GM12878 (cell line): ENCODE results near the gene ANKRD34A. TPM values are rescaled to one million over a fixed set of nuclear protein-coding genes. Genes with fewer than 3 reads are reported as not detected.

Experiments
- BCL3 ChIP-seq: IDR thresholded peaks from 2 replicates; pipeline ENCODE4 v1.6.1; 2011; ENCODE audit warnings: borderline replicate concordance, low read depth, mild to moderate bottlenecking, moderate library complexity, low read length; ENCODE audit not compliant: insufficient read depth, poor library complexity, severe bottlenecking
- CHD4 ChIP-seq: fragments of 200-600 bp; sonication (generic); IDR thresholded peaks from 2 replicates; pipeline ENCODE4 v1.6.1; 2016; ENCODE audit warnings: mild to moderate bottlenecking
- CREB1 ChIP-seq: IDR thresholded peaks from 2 replicates; pipeline ENCODE4 v1.6.1; 2012; ENCODE audit warnings: low read depth, mild to moderate bottlenecking, inconsistent platforms
- E2F4 ChIP-seq: IDR thresholded peaks from 2 replicates; pipeline ENCODE4 v1.6.1; 2012; ENCODE audit warnings: low read depth, low read length, improper control_type of control experiment
- EED ChIP-seq: sonication (generic); IDR thresholded peaks from 2 replicates; pipeline ENCODE4 v1.6.1; 2016; ENCODE audit warnings: antibody characterized with exemption, low read depth
- EP300 ChIP-seq, 2 experiments: fragments of 150-350 bp in 1 of 2; IDR thresholded peaks; 2 replicates each; pipeline ENCODE4 v1.6.1; 2011 to 2012; ENCODE audit warnings: low read depth in 2 of 2, low read length in 2 of 2, borderline replicate concordance in 1 of 2, improper control_type of control experiment in 1 of 2, inconsistent platforms in 1 of 2; ENCODE audit not compliant: control insufficient read depth in 1 of 2
- HCFC1 ChIP-seq: fragments of 150-350 bp; IDR thresholded peaks from 2 replicates; pipeline ENCODE4 v1.6.1; 2014; ENCODE audit warnings: low read length
- IKZF1 ChIP-seq: fragments of 450-650 bp; conservative IDR thresholded peaks from 2 replicates; pipeline ENCODE4 v1.6.1; 2017; ENCODE audit warnings: antibody characterized with exemption, mild to moderate bottlenecking
- IKZF2 ChIP-seq, 2 experiments: fragments of 450-650 bp; IDR thresholded peaks; 2 replicates each; pipeline ENCODE4 v1.6.1; 2017; ENCODE audit warnings: mild to moderate bottlenecking in 2 of 2, moderate library complexity in 2 of 2
- MEF2B ChIP-seq: fragments of 450-650 bp; IDR thresholded peaks from 2 replicates; pipeline ENCODE4 v1.6.1; 2018; ENCODE audit warnings: mild to moderate bottlenecking, moderate library complexity; ENCODE audit not compliant: partially characterized antibody, poor library complexity, severe bottlenecking
- MTA2 ChIP-seq: fragments of 450-650 bp; IDR thresholded peaks from 2 replicates; pipeline ENCODE4 v1.6.1; 2016; ENCODE audit warnings: low read depth, mild to moderate bottlenecking, moderate library complexity
- NBN ChIP-seq: fragments of 450-650 bp; IDR thresholded peaks from 2 replicates; pipeline ENCODE4 v1.6.1; 2016
- NFYB ChIP-seq: IDR thresholded peaks from 2 replicates; pipeline ENCODE4 v1.6.1; 2011; ENCODE audit warnings: low read depth, mild to moderate bottlenecking, low read length, improper control_type of control experiment, moderate library complexity; ENCODE audit not compliant: insufficient read depth
- PKNOX1 ChIP-seq: fragments of 450-650 bp; IDR thresholded peaks from 2 replicates; pipeline ENCODE4 v1.6.1; 2016; ENCODE audit warnings: mild to moderate bottlenecking
- SPI1 ChIP-seq: IDR thresholded peaks from 2 replicates; pipeline ENCODE4 v1.6.1; 2011; ENCODE audit warnings: low read depth, mild to moderate bottlenecking, low read length, moderate library complexity, borderline replicate concordance; ENCODE audit not compliant: insufficient read depth
- SUZ12 ChIP-seq: fragments of 200-600 bp; sonication (generic); IDR thresholded peaks from one replicate; pipeline ENCODE4 v1.6.1; 2018; ENCODE audit warnings: antibody characterized with exemption, mild to moderate bottlenecking; ENCODE audit not compliant: unreplicated experiment
- TAF1 ChIP-seq: IDR thresholded peaks from 2 replicates; pipeline ENCODE4 v1.6.1; 2011; ENCODE audit warnings: mild to moderate bottlenecking, low read depth, low read length, borderline replicate concordance
- TBL1XR1 ChIP-seq: IDR thresholded peaks from 2 replicates; pipeline ENCODE4 v1.6.1; 2012; ENCODE audit warnings: low read depth, low read length, improper control_type of control experiment
- ZNF217 ChIP-seq: fragments of 450-650 bp; IDR thresholded peaks from 2 replicates; pipeline ENCODE4 v1.6.1; 2017; ENCODE audit warnings: antibody characterized with exemption, mild to moderate bottlenecking
- ZNF384 ChIP-seq: IDR thresholded peaks from 2 replicates; pipeline ENCODE4 v1.6.1; 2012; ENCODE audit warnings: low read depth, mild to moderate bottlenecking, low read length, improper control_type of control experiment, borderline replicate concordance
- ZNF592 ChIP-seq: fragments of 450-650 bp; IDR thresholded peaks from 2 replicates; pipeline ENCODE4 v1.6.1; 2017; ENCODE audit warnings: mild to moderate bottlenecking, moderate library complexity
- ZNF622 ChIP-seq: fragments of 450-650 bp; IDR thresholded peaks from 2 replicates; pipeline ENCODE4 v1.6.1; 2017; ENCODE audit warnings: mild to moderate bottlenecking, inconsistent platforms
- polyA plus RNA-seq, 11 experiments: library from polyadenylated mRNA; depleted of rRNA in 4 of 11; unstranded in 6 of 11; stranded (reverse) in 5 of 11; fragments of >200 nt; fragmentation: Nextera tagmentation in 4 of 11; fragmentation: Illumina TruSeq in 1 of 11; extraction: Ambion mirVana in 4 of 11; extraction: Trizol in 1 of 11; gene quantifications; 1 replicate in 1 of 11; 2 replicates in 10 of 11; pipeline versions ENCODE4 v1.2.1 to v1.2.3, GENCODE V29; 2011 to 2016; ENCODE audit warnings: inconsistent platforms in 2 of 11, missing spikeins in 2 of 11, low read depth in 1 of 11
- total RNA-seq, 4 experiments: library from RNA; depleted of rRNA in 3 of 4; stranded (reverse); fragments of >200 nt in 3 of 4; fragmentation: Illumina TruSeq in 1 of 4; extraction: Trizol in 1 of 4; gene quantifications; 2 replicates each; pipeline versions ENCODE4 v1.2.1 to v1.2.3, GENCODE V29; 2013 to 2021

ANKRD34A gene
- total and polyA plus RNA-seq, 10 of the 15 experiments (the other 5 are each of a cell fraction or from before 2014, with no cell fraction given) = 0.40 to 3.5 (median 1.6) TPM

GRCh38 chr1:145978854-145979745 is 14.7 kb upstream of the ANKRD34A start (continued):
- TF ChIP-seq NBN = peak; percentile 85
- TF ChIP-seq EED = peak; percentile 93
- peak; percentile 96 for TF ChIP-seq IKZF2 (IDR thresholded peaks at IDR 0.05)
- TF ChIP-seq HCFC1 = no peak
- TF ChIP-seq MTA2 = 0 out of 2 replicates have a peak, but pooled peaks have one; percentile 7
- TF ChIP-seq CREB1 = peak; percentile 74
- peak; percentile 82; the same call in 1 of the 2 replicates for TF ChIP-seq PKNOX1
- peak; percentile 72 for TF ChIP-seq SPI1
- no peak for TF ChIP-seq ZNF384
- peak; percentile 90 for TF ChIP-seq IKZF1
- no peak for TF ChIP-seq ZNF622
- peak; percentile 55; the same call in 1 of the 2 replicates for TF ChIP-seq ZNF217
- TF ChIP-seq TBL1XR1 = peak; percentile 46; the same call in 1 of the 2 replicates
- TF ChIP-seq EP300 (IDR thresholded peaks at IDR 0.05; ENCODE audit: borderline replicate concordance in 1 of 2, control insufficient read depth in 1 of 2, low read depth in 2 of 2, low read length in 2 of 2) = peak; percentile 34 to 71; a peak in 1 of 4 replicates
- TF ChIP-seq E2F4 = no peak
- peak; percentile 81; the same call in 1 of the 2 replicates for TF ChIP-seq NFYB
- 0 out of 2 replicates have a peak, but pooled peaks have one; percentile 25 for TF ChIP-seq TAF1
- peak; percentile 14 for TF ChIP-seq BCL3
- no peak for TF ChIP-seq SUZ12
- no peak for TF ChIP-seq CHD4
- peak; percentile 64 for TF ChIP-seq MEF2B
- TF ChIP-seq ZNF592 = peak; percentile 98
